Parathyroid adenoma (tissue), 2 donors: Measurements from ENCODE around the gene DNAH9.
"Not testable (repeated sequence)": the region's sequence is repeated elsewhere in the genome, so short reads cannot be mapped to it uniquely, and the experiment has no call there.

Experiments
- H2AFZ ChIP-seq: fragments of 300-600 bp; sonication (generic); one replicate; pipeline ENCODE4 v1.7.0; 2017; ENCODE audit warnings: antibody characterized with exemption, mild to moderate bottlenecking
- H3K27ac ChIP-seq: fragments of 300-600 bp; sonication (generic); one replicate; pipeline ENCODE4 v1.7.0; 2017
- H3K27me3 ChIP-seq: fragments of 300-600 bp; sonication (generic); one replicate; pipeline ENCODE4 v1.7.0; 2017; ENCODE audit warnings: low read length; ENCODE audit not compliant: control insufficient read depth, insufficient read depth
- H3K36me3 ChIP-seq: fragments of 300-600 bp; sonication (generic); one replicate; pipeline ENCODE4 v1.7.0; 2017; ENCODE audit warnings: low read length; ENCODE audit not compliant: control insufficient read depth, insufficient read depth
- H3K4me1 ChIP-seq: fragments of 300-600 bp; sonication (generic); one replicate; pipeline ENCODE4 v1.7.0; 2017; ENCODE audit warnings: control low read depth
- H3K4me2 ChIP-seq: fragments of 300-600 bp; sonication (generic); one replicate; pipeline ENCODE4 v1.7.0; 2017; ENCODE audit warnings: low read length
- H3K4me3 ChIP-seq: fragments of 300-600 bp; sonication (generic); one replicate; pipeline ENCODE4 v1.7.0; 2017; ENCODE audit warnings: low read depth, low read length
- H3K79me2 ChIP-seq: fragments of 300-600 bp; sonication (generic); one replicate; pipeline ENCODE4 v1.7.0; 2017; ENCODE audit warnings: control low read depth
- H3K9ac ChIP-seq: fragments of 300-600 bp; sonication (generic); one replicate; pipeline ENCODE4 v1.7.0; 2017; ENCODE audit warnings: mild to moderate bottlenecking
- H3K9me3 ChIP-seq: fragments of 300-600 bp; sonication (generic); one replicate; pipeline ENCODE4 v1.7.0; 2017; ENCODE audit warnings: low read length; ENCODE audit not compliant: control insufficient read depth
- CTCF ChIP-seq: fragments of 300-600 bp; sonication (generic); IDR thresholded peaks from one replicate; pipeline ENCODE4 v1.7.0; 2017; ENCODE audit warnings: antibody characterized with exemption, mild to moderate bottlenecking
- donor health status: primary hyperparathyroidism.

Gene DNAH9

DNA sequence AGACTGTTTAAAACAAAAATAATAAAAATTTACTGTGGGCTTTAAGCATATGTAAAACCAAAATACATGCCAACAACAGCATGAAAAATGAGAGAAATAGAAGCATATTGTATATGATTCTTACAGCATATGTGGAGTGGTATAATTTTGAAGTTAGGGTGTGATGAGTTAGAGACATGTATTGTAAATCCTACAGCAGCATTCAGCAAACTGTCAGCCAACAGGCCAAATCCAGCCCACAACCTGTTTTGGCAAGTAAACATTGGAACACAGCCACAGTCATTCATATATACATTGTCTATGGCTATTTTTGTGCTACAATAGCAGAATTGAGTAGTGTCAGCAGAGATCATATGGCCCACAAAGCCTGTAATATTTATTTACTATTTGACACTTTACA lies 356.7 kb downstream of the DNAH9 start:
- Histone ChIP-seq H3K79me2 (no peaks in the 10 kb centered on the region), H3K4me1 (no peaks in the 10 kb centered on the region), H3K27ac (no peak overlapping the region), H3K4me3 (no peak overlapping the region), H3K4me2 (no peak overlapping the region), H3K9ac (no peak overlapping the region), H3K36me3 (peaks cover 2% of the 10 kb centered on the region), H3K27me3 (no peaks in the 10 kb centered on the region), H3K9me3 (no peaks in the 10 kb centered on the region), H2AFZ (no peak overlapping the region)
- TF ChIP-seq CTCF = no peak

GRCh38 chr17:11969565-11969964 lies 371.3 kb downstream of the DNAH9 start:
- no peak overlapping the region for H3K4me2 ChIP-seq
- no peaks in the 10 kb centered on the region for H3K4me1 ChIP-seq
- H3K36me3 ChIP-seq = no peaks in the 10 kb centered on the region
- H3K4me3 ChIP-seq = no peak overlapping the region
- H2AFZ ChIP-seq = no peak overlapping the region
- no peak overlapping the region for H3K9ac ChIP-seq
- no peak for TF ChIP-seq CTCF
- H3K9me3 ChIP-seq = no peaks in the 10 kb centered on the region
- H3K27me3 ChIP-seq = no peaks in the 10 kb centered on the region
- no peaks in the 10 kb centered on the region for H3K79me2 ChIP-seq
- H3K27ac ChIP-seq = no peak overlapping the region

- H3K79me2 ChIP-seq, H3K9ac ChIP-seq, H3K4me3 ChIP-seq, H3K9me3 ChIP-seq, H3K4me2 ChIP-seq, H3K27me3 ChIP-seq, H3K36me3 ChIP-seq, H3K27ac ChIP-seq, H2AFZ ChIP-seq, H3K4me1 ChIP-seq: not testable (repeated sequence)
Observed at GRCh38 chr17:11972741-11973140, 374.5 kb downstream of the DNAH9 start.

DNA sequence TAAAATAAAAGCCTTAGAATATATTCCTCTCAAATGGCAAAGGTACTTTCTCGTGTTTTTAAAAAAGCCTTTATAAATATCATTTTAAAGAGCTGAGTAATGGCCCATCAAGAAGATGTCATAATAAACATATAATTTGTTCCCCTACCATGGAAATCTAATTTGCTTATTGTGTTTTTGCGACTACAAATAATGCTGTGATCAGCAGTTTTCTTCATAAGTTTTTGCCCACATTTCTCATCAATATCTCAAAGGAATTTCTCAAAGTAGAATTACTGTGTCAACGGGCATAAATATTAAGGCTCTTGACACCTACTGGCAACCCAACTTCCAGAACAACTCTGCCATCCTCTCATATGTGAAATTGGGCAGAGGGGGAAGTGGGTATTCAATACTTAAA lies 381.5 kb downstream of the DNAH9 start:
- no peaks in the 10 kb centered on the region for H3K4me1 ChIP-seq
- no peaks in the 10 kb centered on the region for H3K79me2 ChIP-seq
- no peaks in the 10 kb centered on the region for H3K9me3 ChIP-seq
- no peak overlapping the region for H3K4me2 ChIP-seq
- no peak overlapping the region for H2AFZ ChIP-seq
- H3K4me3 ChIP-seq = no peak overlapping the region
- H3K9ac ChIP-seq = no peak overlapping the region
- H3K27me3 ChIP-seq = no peaks in the 10 kb centered on the region
- TF ChIP-seq CTCF = no peak
- no peak overlapping the region for H3K27ac ChIP-seq
- H3K36me3 ChIP-seq = no peaks in the 10 kb centered on the region

DNA sequence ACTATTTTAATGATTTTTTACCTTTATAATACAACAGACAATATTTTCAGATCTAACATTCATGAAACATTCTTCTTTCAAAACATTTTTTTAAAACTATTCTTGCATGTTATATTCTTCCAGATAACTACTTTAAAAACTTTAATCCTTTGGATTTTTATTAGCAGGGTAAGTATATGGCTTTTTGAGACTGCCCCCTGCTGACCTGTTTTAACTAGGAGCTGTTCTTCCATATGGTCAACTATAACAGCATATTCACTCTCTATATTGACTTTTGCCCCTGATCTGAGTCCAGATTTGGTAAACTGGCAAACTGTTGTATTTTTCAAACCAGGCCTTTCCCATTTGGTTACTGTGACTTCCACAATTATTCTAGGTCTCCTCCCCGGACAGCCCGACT lies 382.5 kb downstream of the DNAH9 start:
- Histone ChIP-seq H3K4me1 (no peaks in the 10 kb centered on the region), H3K27ac (no peak overlapping the region), H3K4me3 (no peak overlapping the region), H3K9me3 (no peaks in the 10 kb centered on the region), H3K4me2 (no peak overlapping the region), H3K27me3 (no peaks in the 10 kb centered on the region), H2AFZ (no peak overlapping the region), H3K9ac (no peak overlapping the region), H3K79me2 (no peaks in the 10 kb centered on the region), H3K36me3 (no peaks in the 10 kb centered on the region)
- TF ChIP-seq CTCF = no peak
